Endometrial microvascular endothelial cells (primary cell): ENCODE results near the gene CAB39. TPM values are rescaled to one million over a fixed set of nuclear protein-coding genes. Genes with fewer than 3 reads are reported as not detected.

Experiments
- in situ Hi-C: cut with HindIII; loops from 2 replicates; pipeline ENCODE4 v1.10.0; 2017; ENCODE audit warnings: low sequenced_read_pairs, low pct_unique_long_range_greater_than_20kb; ENCODE audit errors: inconsistent ontology term
- total RNA-seq: library from RNA; depleted of rRNA; stranded (reverse); fragments of >200 nt; gene quantifications from one replicate; pipeline ENCODE4 v1.2.3, GENCODE V29; 2015; ENCODE audit errors: inconsistent ontology term

CAB39 gene
- total RNA-seq, 1 donor from 2014 or later, result 65.6 TPM

GRCh38 chr2:230796280-230796862, 83.7 kb downstream of the CAB39 start:
- in situ Hi-C loops, result no loop called here

- in situ Hi-C loops, result no loop called here
These were observed 85.2 kb downstream of the CAB39 start for GRCh38 chr2:230797515-230798495.

- in situ Hi-C loops, result no loop called here
These were observed 86.2 kb downstream of the CAB39 start for GRCh38 chr2:230798769-230799399.

GRCh38 chr2:230805353-230806017, 92.8 kb downstream of the CAB39 start:
- in situ Hi-C loops, result no loop called here

- in situ Hi-C loops, result no loop called here
These were observed 95.1 kb downstream of the CAB39 start for GRCh38 chr2:230807729-230808128.

GRCh38 chr2:230809015-230809414, 96.4 kb downstream of the CAB39 start:
- in situ Hi-C loops, result no loop called here

GRCh38 chr2:230809677-230810251, 97.1 kb downstream of the CAB39 start:
- in situ Hi-C loops, result no loop called here

GRCh38 chr2:230811508-230811907, 98.9 kb downstream of the CAB39 start:
- in situ Hi-C loops, result no loop called here

GRCh38 chr2:230812033-230812432, 99.4 kb downstream of the CAB39 start:
- in situ Hi-C loops, result no loop called here

- in situ Hi-C loops, result no loop called here
These were observed 102.0 kb downstream of the CAB39 start for GRCh38 chr2:230814616-230815015.

- in situ Hi-C loops, result no loop called here
These were observed 102.4 kb downstream of the CAB39 start for GRCh38 chr2:230815088-230815487.

GRCh38 chr2:230816735-230817134, 104.1 kb downstream of the CAB39 start:
- in situ Hi-C loops, result no loop called here

- in situ Hi-C loops, result no loop called here
These were observed 106.8 kb downstream of the CAB39 start for GRCh38 chr2:230819433-230819832.

- in situ Hi-C loops, result no loop called here
These were observed 108.8 kb downstream of the CAB39 start for GRCh38 chr2:230821261-230821990.

GRCh38 chr2:230821991-230822520, 109.4 kb downstream of the CAB39 start:
- in situ Hi-C loops, result no loop called here

- in situ Hi-C loops, result no loop called here
These were observed 110.8 kb downstream of the CAB39 start for GRCh38 chr2:230823264-230823964.

- in situ Hi-C loops, result no loop called here
These were observed 111.8 kb downstream of the CAB39 start for GRCh38 chr2:230824406-230824978.
